C4-2B (cell line): ENCODE results near the gene PTPRQ.

ENCODE experiments used
- ZFX ChIP-seq: fragments of 450-650 bp; IDR thresholded peaks from 2 replicates; pipeline ENCODE4 v1.6.1; 2017
- TF ChIP-seq, protein P1 (sequence below): fragments of 450-650 bp; conservative IDR thresholded peaks from 2 replicates; pipeline ENCODE4 v1.5.1; 2017; ENCODE audit warnings: mild to moderate bottlenecking

DNA sequence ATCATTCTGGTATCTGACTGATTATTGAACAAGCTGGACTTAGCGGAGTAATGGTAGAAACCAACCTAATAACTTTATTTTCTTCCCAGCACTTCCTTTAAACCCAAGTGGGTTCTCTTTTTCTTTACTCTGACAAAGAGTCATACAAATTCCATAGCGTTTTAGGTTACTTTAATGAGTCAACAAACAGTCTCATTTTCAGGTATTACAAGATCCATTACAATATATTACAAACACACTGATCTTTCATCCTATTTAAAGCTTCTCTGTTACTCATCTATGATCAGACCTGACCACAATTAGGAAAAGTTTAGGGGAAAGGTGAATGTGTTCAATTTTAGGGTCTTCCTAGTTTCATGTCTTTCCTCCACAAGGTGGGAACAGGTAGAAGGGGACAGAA, 39.4 kb upstream of the PTPRQ start:
- TF ChIP-seq, protein P1, sequence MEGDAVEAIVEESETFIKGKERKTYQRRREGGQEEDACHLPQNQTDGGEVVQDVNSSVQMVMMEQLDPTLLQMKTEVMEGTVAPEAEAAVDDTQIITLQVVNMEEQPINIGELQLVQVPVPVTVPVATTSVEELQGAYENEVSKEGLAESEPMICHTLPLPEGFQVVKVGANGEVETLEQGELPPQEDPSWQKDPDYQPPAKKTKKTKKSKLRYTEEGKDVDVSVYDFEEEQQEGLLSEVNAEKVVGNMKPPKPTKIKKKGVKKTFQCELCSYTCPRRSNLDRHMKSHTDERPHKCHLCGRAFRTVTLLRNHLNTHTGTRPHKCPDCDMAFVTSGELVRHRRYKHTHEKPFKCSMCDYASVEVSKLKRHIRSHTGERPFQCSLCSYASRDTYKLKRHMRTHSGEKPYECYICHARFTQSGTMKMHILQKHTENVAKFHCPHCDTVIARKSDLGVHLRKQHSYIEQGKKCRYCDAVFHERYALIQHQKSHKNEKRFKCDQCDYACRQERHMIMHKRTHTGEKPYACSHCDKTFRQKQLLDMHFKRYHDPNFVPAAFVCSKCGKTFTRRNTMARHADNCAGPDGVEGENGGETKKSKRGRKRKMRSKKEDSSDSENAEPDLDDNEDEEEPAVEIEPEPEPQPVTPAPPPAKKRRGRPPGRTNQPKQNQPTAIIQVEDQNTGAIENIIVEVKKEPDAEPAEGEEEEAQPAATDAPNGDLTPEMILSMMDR: no peak
- TF ChIP-seq ZFX: no peak
